ENCODE measurements around the gene RGL2. TPM values are rescaled to one million over a fixed set of nuclear protein-coding genes. Genes with fewer than 3 reads are reported as not detected.

RGL2 gene
- total and polyA plus RNA-seq, 7 donors: 5.8 to 48.9 (median 33.2) TPM

- Histone ChIP-seq H3K4me3 (no peak overlapping the region), H3K27me3 (no peaks in the 10 kb centered on the region), H3K27ac (no peak overlapping the region), H3K36me3 (no peaks in the 10 kb centered on the region), H3K4me1 (peaks cover 0 to 2% (median under 1%) of the 10 kb centered on the region in 4 donors), H3K9me3 (no peaks in the 10 kb centered on the region)
- no peak for DNase-seq
- 73 to 81% methylated on average over 5 of the region's 5 CpGs for WGBS, 2 donors
- TF ChIP-seq EP300 (IDR thresholded peaks at IDR 0.05) (no peak), CTCF (IDR thresholded peaks at IDR 0.05) (no peak), POLR2AphosphoS5 (IDR thresholded peaks at IDR 0.05) (no peak), POLR2A (IDR thresholded peaks at IDR 0.05) (no peak)
- intact Hi-C loops (cut with DNase I): no loop called here
Measured at GRCh38 chr6:33329058-33329457, 30.3 kb upstream of the RGL2 start.

- peak overlapping the region in 3 of 4 donors; percentile 86 to 94 (median 89) for H3K27ac ChIP-seq
- H3K36me3 ChIP-seq: peaks cover 12 to 23% (median 20%) of the 10 kb centered on the region in 4 donors
- WGBS, 2 donors: 14 to 17% methylated on average over 7 of the region's 7 CpGs
- DNase-seq: no peak
- intact Hi-C loops (cut with DNase I): no loop called here
- TF ChIP-seq CTCF (IDR thresholded peaks at IDR 0.05) (no peak), POLR2A (IDR thresholded peaks at IDR 0.05) (no peak), EP300 (IDR thresholded peaks at IDR 0.05) (no peak), POLR2AphosphoS5 (IDR thresholded peaks at IDR 0.05) (no peak)
- H3K4me3 ChIP-seq: peak overlapping the region in 3 of 4 donors; percentile 75 to 84 (median 79)
- H3K9me3 ChIP-seq: no peaks in the 10 kb centered on the region
- peaks cover 0 to 42% (median 34%) of the 10 kb centered on the region in 4 donors for H3K4me1 ChIP-seq
- H3K27me3 ChIP-seq: no peaks in the 10 kb centered on the region
Measured at GRCh38 chr6:33324125-33324524, 25.4 kb upstream of the RGL2 start.

- intact Hi-C loops (cut with DNase I): no loop called here
- no peaks in the 10 kb centered on the region for H3K9me3 ChIP-seq
Measured at GRCh38 chr6:33323623-33323948, 24.8 kb upstream of the RGL2 start.

GRCh38 chr6:33321227-33321626 lies 22.5 kb upstream of the RGL2 start:
- Histone ChIP-seq H3K36me3 (peaks cover 14 to 30% (median 22%) of the 10 kb centered on the region in 4 donors), H3K4me3 (peak overlapping the region in 1 of 4 donors; percentile 84), H3K4me1 (peaks cover 0 to 65% (median 55%) of the 10 kb centered on the region in 4 donors), H3K9me3 (no peaks in the 10 kb centered on the region), H3K27me3 (no peaks in the 10 kb centered on the region), H3K27ac (peak overlapping the region in 2 of 4 donors; percentile 33 to 86)
- no peak for TF ChIP-seq POLR2AphosphoS5 (IDR thresholded peaks at IDR 0.05)
- no peak for TF ChIP-seq CTCF (IDR thresholded peaks at IDR 0.05)
- TF ChIP-seq POLR2A (IDR thresholded peaks at IDR 0.05): no peak
- no peak for TF ChIP-seq EP300 (IDR thresholded peaks at IDR 0.05)
- 85 to 86% methylated on average over 9 of the region's 9 CpGs for WGBS, 2 donors
- intact Hi-C loops (cut with DNase I): no loop called here
- no peak for DNase-seq

More at GRCh38 chr6:33323623-33323948, 24.8 kb upstream of the RGL2 start:
- DNase-seq: no peak
- peak overlapping the region; percentile 85 to 94 (median 88) for H3K27ac ChIP-seq
- no peaks in the 10 kb centered on the region for H3K27me3 ChIP-seq
- TF ChIP-seq POLR2AphosphoS5 (IDR thresholded peaks at IDR 0.05) (no peak), EP300 (IDR thresholded peaks at IDR 0.05) (no peak), POLR2A (IDR thresholded peaks at IDR 0.05) (no peak), CTCF (IDR thresholded peaks at IDR 0.05) (no peak)
- peaks cover 0 to 47% (median 40%) of the 10 kb centered on the region in 4 donors for H3K4me1 ChIP-seq
- peaks cover 14 to 28% (median 22%) of the 10 kb centered on the region in 4 donors for H3K36me3 ChIP-seq
- H3K4me3 ChIP-seq: peak overlapping the region; percentile 75 to 84 (median 78)
- 0% methylated on average over 12 of the region's 12 CpGs for WGBS, 2 donors
